Epithelial cell of proximal tubule (primary cell): ENCODE results near the gene SDK1. TPM values are rescaled to one million over a fixed set of nuclear protein-coding genes. Genes with fewer than 3 reads are reported as not detected.

Experiments used
- DNase-seq: peaks from one replicate; pipeline ENCODE4 v3.0.0-alpha.2; 2011; ENCODE audit warnings: low read depth
- H3K4me3 ChIP-seq: 2 replicates; pipeline ENCODE4 v1.5.1; 2011; ENCODE audit warnings: low read depth, mild to moderate bottlenecking, low read length
- CTCF ChIP-seq: conservative IDR thresholded peaks from 2 replicates; pipeline ENCODE4 v1.5.1; 2012; ENCODE audit warnings: low read depth, mild to moderate bottlenecking, low read length
- total RNA-seq: library from RNA; depleted of rRNA; stranded (reverse); fragments of >200 nt; gene quantifications from 2 replicates; pipeline ENCODE4 v1.2.3, GENCODE V29; 2015

The SDK1 gene
- total RNA-seq, 1 donor from 2014 or later, result 0.75 TPM

- no peak overlapping the region for H3K4me3 ChIP-seq
- TF ChIP-seq CTCF, result no peak
- no peak for DNase-seq
Measured at GRCh38 chr7:3486841-3487240, 185.8 kb downstream of the SDK1 start.

- no peak for TF ChIP-seq CTCF
- H3K4me3 ChIP-seq, result no peak overlapping the region
- DNase-seq, result no peak
Measured at GRCh38 chr7:3488829-3489228, 187.8 kb downstream of the SDK1 start.

GRCh38 chr7:3493499-3493898 lies 192.4 kb downstream of the SDK1 start:
- no peak overlapping the region for H3K4me3 ChIP-seq

GRCh38 chr7:3494947-3495346 lies 193.9 kb downstream of the SDK1 start:
- no peak for DNase-seq
- no peak overlapping the region for H3K4me3 ChIP-seq
- no peak for TF ChIP-seq CTCF

More at GRCh38 chr7:3493499-3493898, 192.4 kb downstream of the SDK1 start:
- DNase-seq, result peak; percentile 56
- no peak for TF ChIP-seq CTCF

GRCh38 chr7:3495530-3495929 lies 194.5 kb downstream of the SDK1 start:
- DNase-seq, result no peak
- H3K4me3 ChIP-seq, result no peak overlapping the region
- no peak for TF ChIP-seq CTCF

- TF ChIP-seq CTCF, result no peak
- no peak overlapping the region for H3K4me3 ChIP-seq
- no peak for DNase-seq
Measured at GRCh38 chr7:3495954-3496353, 194.9 kb downstream of the SDK1 start.

GRCh38 chr7:3497796-3498195 lies 196.7 kb downstream of the SDK1 start:
- no peak for DNase-seq
- H3K4me3 ChIP-seq, result no peak overlapping the region
- no peak for TF ChIP-seq CTCF
